GM12865 (cell line): Measurements from ENCODE around the gene P2RY8.
"Not testable (repeated sequence)": the region's sequence is repeated elsewhere in the genome, so short reads cannot be mapped to it uniquely, and the experiment has no call there.

Experiments
- DNase-seq: peaks from one replicate; pipeline ENCODE4 v3.0.0; 2010; ENCODE audit warnings: low read depth
- H3K4me3 ChIP-seq: 2 replicates; pipeline ENCODE4 v1.5.1; 2011; ENCODE audit warnings: mild to moderate bottlenecking, low read depth, low read length, control low read depth
- CTCF ChIP-seq: IDR thresholded peaks from 2 replicates; pipeline ENCODE4 v1.5.1; 2011; ENCODE audit warnings: low read length, control low read depth, low read depth, inconsistent platforms; ENCODE audit not compliant: insufficient read depth; ENCODE audit errors: missing control alignments

P2RY8 gene

DNA sequence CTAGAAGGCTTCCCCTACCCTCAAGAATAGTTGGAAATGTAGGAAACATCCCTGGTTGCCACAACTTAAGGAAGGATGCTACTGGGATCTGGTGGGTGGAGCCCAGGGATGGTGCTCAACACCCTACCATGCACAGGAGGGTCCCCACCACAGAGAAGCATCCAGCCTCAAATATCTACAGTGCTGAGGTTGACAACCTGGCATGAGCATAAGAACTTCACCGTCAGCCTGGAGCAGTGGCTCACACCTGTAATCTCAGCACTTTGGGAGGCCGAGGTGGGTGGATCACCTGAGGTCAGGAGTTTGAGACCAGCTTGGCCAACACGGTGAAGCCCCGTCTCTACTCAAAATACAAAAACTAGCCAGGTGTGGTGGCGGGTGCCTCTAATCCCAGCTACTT lies 60.3 kb downstream of the P2RY8 start:
- no peak overlapping the region for H3K4me3 ChIP-seq
- no peak for TF ChIP-seq CTCF
- DNase-seq, result no peak

DNA sequence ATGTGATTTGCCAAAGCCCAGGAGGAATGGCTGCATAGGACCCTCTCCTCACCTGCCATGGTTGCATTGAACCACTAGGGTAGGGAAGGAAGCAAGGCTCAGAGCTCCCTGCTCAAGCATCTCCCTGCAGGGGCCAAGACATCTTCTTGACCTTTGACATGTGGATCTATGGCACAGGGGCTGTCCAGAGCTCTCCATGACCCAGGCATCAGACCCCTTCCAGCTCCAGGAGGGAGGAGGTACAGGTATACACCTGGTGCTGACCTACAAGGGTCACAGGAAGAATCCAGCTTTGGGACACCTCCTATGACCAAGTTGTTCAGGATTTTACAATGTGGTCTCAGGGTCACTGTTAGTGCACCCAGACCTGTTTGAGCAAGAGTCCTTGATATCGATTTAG lies 61.1 kb downstream of the P2RY8 start:
- no peak for TF ChIP-seq CTCF
- no peak overlapping the region for H3K4me3 ChIP-seq
- no peak for DNase-seq

DNA sequence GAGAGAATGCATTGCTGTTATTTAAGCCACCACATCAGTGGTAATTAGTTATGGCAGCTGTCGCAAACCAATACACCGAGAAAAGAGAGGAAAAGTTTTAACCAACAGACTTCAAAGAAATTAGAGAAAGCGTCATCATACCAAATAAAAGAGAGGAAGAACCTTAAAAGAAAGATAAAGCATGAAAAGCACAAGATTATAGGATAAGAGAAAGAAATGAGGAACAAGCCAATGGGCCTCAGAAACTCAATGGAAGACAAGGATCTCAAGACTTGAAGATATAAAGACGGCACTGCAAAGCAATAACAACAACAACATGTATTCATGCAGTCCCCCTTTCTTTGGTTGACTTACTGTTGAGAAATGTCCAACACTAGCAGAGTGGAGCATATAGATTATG lies 61.5 kb downstream of the P2RY8 start:
- TF ChIP-seq CTCF, result no peak
- H3K4me3 ChIP-seq, result no peak overlapping the region
- DNase-seq, result no peak

DNA sequence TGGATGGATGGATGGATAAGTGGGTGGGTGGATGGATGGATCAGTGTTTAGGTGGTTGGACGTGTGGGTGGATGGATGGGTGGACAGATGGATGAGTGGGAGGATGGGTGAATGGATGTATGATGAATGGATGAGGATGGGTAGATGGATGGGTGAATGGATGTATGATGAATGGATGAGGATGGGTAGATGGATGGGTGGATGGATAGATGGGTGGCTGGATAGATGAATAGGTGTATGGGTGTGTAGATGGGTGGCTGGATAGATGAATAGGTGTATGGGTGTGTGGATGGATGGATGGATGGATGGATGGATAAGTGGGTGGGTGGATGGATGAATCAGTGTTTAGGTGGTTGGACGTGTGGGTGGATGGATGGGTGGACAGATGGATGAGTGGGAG lies 62.4 kb downstream of the P2RY8 start:
- not testable (repeated sequence) for DNase-seq, H3K4me3 ChIP-seq

DNA sequence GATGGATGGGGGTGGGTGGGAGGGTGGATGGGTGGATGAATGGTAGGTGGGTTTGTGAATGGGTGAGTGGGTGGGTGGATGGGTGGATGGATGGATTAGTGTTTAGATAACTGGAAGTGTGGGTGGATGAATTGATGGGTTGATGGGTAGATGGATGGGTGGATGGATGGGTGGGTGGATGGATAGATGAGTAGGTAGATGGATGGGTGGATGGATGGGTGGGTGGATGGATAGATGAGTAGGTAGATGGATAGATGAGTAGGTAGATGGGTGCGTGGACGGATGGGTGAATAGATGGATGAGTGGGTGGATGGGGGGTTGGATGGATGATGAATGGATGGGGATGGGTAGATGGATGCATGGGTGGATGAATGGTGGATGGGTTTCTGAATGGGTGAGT lies 64.0 kb downstream of the P2RY8 start:
- no peak for TF ChIP-seq CTCF
- no peak overlapping the region for H3K4me3 ChIP-seq
- no peak for DNase-seq

DNA sequence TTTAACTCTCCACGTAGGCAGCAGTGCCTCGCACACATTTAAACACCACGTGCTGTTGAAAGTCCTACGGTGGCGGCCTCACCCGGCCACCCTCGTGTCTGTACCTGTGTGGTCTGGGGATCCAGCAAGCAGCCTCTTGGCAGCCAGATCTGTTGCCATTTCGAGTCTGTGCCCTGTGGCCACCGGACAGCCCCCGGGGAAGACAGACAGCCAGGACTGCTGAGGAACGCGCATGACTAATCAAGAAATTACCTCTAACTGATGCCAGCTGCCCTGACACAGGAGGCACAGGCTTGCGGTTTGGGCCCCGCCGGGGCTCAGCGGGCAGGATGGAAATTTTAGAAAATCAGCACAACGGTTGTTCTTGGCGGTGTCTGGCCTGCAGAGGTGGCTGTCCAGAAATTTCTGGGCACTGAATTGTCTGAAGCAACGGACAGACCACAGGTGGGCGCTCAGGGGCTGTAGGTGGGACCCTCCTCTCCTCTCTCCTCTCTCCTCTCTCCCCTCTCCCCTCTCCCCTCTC lies 68.7 kb downstream of the P2RY8 start:
- H3K4me3 ChIP-seq, result peak overlapping the region; percentile 3; the same call in 1 of the 2 replicates
- peak; percentile 78 for DNase-seq
- no peak for TF ChIP-seq CTCF

DNA sequence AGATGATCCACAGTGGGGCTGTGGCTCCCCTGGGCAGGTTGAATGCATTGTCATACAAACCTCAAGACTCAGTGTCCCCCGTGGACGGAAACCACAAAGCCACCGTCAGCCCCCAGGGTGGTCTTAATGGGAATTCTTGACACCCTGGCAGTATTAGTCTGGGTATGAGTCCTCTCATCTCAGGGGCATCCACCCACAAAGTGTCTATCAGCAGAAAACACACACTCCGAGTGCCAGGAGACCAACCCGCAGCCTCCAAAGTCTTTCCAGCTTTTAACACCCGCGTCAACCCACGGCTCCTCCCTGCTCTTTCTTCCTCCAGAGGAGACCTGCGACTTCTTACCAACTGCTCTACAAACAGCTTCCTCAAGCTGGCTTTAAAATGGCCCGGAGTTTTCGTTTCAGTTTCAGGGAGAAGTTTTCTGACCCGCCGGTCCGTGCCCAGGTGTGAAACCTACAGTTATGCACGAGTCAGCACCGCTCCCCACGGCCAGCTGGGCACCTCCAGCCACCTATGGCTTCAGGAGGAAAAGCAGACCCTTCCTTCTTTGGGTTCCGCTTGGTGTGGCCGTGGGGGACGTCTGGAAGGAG lies 69.9 kb downstream of the P2RY8 start:
- peak; percentile 86 for DNase-seq
- no peak for TF ChIP-seq CTCF
- no peak overlapping the region for H3K4me3 ChIP-seq
